Adrenal gland (tissue), 5 donors: Measurements from ENCODE around the gene MTM1.

Experiments used
- CTCF ChIP-seq, 6 experiments: fragments of 450-650 bp in 4 of 6; fragments of 200-600 bp in 2 of 6; sonication (generic) in 1 of 6; IDR thresholded peaks; 1 replicate in 5 of 6; 2 replicates in 1 of 6; pipeline versions ENCODE4 v1.5.1 to v1.8.0; 2016 to 2021; ENCODE audit warnings: antibody characterized with exemption in 6 of 6, mild to moderate bottlenecking in 2 of 6, moderate library complexity in 1 of 6
- POLR2A ChIP-seq, 2 donors: fragments of 450-650 bp; IDR thresholded peaks; one replicate each; pipeline ENCODE4 v1.6.1; 2017; ENCODE audit warnings: antibody characterized with exemption in 2 of 2, mild to moderate bottlenecking in 2 of 2, moderate library complexity in 1 of 2
- donor health status: DM: no; HTN: no; CAD: no.

GRCh38 chrX:150648296-150648940 lies 80.0 kb downstream of the MTM1 start:
- no peak for TF ChIP-seq CTCF (IDR thresholded peaks at IDR 0.05)
- TF ChIP-seq POLR2A (IDR thresholded peaks at IDR 0.05): no peak
